Daoy (cell line): Measurements from ENCODE around the gene PHOX2B. TPM values are rescaled to one million over a fixed set of nuclear protein-coding genes. Genes with fewer than 3 reads are reported as not detected.
"Not testable (repeated sequence)": the region's sequence is repeated elsewhere in the genome, so short reads cannot be mapped to it uniquely, and the experiment has no call there.

Source experiments
- DNase-seq: peaks from one replicate; pipeline ENCODE4 v3.0.0-alpha.2; 2015; ENCODE audit warnings: low read depth
- total RNA-seq: library from RNA; depleted of rRNA; stranded (reverse); fragments of >200 nt; shearing (Covaris generic); gene quantifications from 2 replicates; pipeline ENCODE4 v1.2.3, GENCODE V29; 2014

PHOX2B gene
- total RNA-seq, 1 experiment from 2014 or later: not detected

- no peak for DNase-seq
Measured at GRCh38 chr4:41748074-41748570, 403 bp downstream of the PHOX2B start.

GRCh38 chr4:41747230-41748055 is 1.1 kb downstream of the PHOX2B start:
- DNase-seq: peak; percentile 21

- DNase-seq: no peak
Measured at GRCh38 chr4:41746440-41747229, 1.9 kb downstream of the PHOX2B start.

GRCh38 chr4:41746025-41746439 is 2.5 kb downstream of the PHOX2B start:
- no peak for DNase-seq

GRCh38 chr4:41745292-41746024 is 3.1 kb downstream of the PHOX2B start:
- DNase-seq: no peak

- no peak for DNase-seq
Measured at GRCh38 chr4:41744572-41745291, 3.8 kb downstream of the PHOX2B start.

GRCh38 chr4:41741354-41741753 is 7.2 kb downstream of the PHOX2B start:
- DNase-seq: no peak

- not testable (repeated sequence) for DNase-seq
Measured at GRCh38 chr4:41737491-41737890, 11.0 kb downstream of the PHOX2B start.

- DNase-seq: peak; percentile 67
Measured at GRCh38 chr4:41734371-41734770, 14.2 kb downstream of the PHOX2B start.

GRCh38 chr4:41731569-41732126 is 16.9 kb downstream of the PHOX2B start:
- no peak for DNase-seq

GRCh38 chr4:41728573-41728913 is 20.0 kb downstream of the PHOX2B start:
- no peak for DNase-seq

- no peak for DNase-seq
Measured at GRCh38 chr4:41727861-41728572, 20.5 kb downstream of the PHOX2B start.

GRCh38 chr4:41725254-41725653 is 23.3 kb downstream of the PHOX2B start:
- DNase-seq: no peak

GRCh38 chr4:41723286-41723685 is 25.2 kb downstream of the PHOX2B start:
- no peak for DNase-seq

- DNase-seq: no peak
Measured at GRCh38 chr4:41722181-41722580, 26.3 kb downstream of the PHOX2B start.

GRCh38 chr4:41719417-41719816 is 29.1 kb downstream of the PHOX2B start:
- no peak for DNase-seq

- peak; percentile 21 for DNase-seq
Measured at GRCh38 chr4:41718907-41719306, 29.6 kb downstream of the PHOX2B start.

- no peak for DNase-seq
Measured at GRCh38 chr4:41715155-41715554, 33.4 kb downstream of the PHOX2B start.

- no peak for DNase-seq
Measured at GRCh38 chr4:41714364-41715000, 34.0 kb downstream of the PHOX2B start.

GRCh38 chr4:41713768-41714167 is 34.8 kb downstream of the PHOX2B start:
- no peak for DNase-seq
